Astrocyte of the spinal cord (primary cell): Measurements from ENCODE around the gene MAPK8IP3.

Experiments used
- DNase-seq: peaks from one replicate; pipeline ENCODE4 v3.0.0; 2011; ENCODE audit warnings: low read depth, low spot score
- H3K4me3 ChIP-seq: 2 replicates; pipeline ENCODE4 v1.5.1; 2011; ENCODE audit warnings: low read depth, mild to moderate bottlenecking, low read length, moderate library complexity
- CTCF ChIP-seq: IDR thresholded peaks from 2 replicates; pipeline ENCODE4 v1.5.1; 2012; ENCODE audit warnings: low read depth, mild to moderate bottlenecking, low read length, inconsistent platforms
- in situ Hi-C: cut with HindIII; loops from 2 replicates; pipeline ENCODE4 v1.10.0; 2017; ENCODE audit warnings: low sequenced_read_pairs

Gene MAPK8IP3

GRCh38 chr16:1768767-1769401 lies 62.9 kb downstream of the MAPK8IP3 start:
- in situ Hi-C loops: no loop called here
- H3K4me3 ChIP-seq: no peak overlapping the region
- DNase-seq: no peak
- TF ChIP-seq CTCF: no peak

- no peak for TF ChIP-seq CTCF
- DNase-seq: no peak
- no peak overlapping the region for H3K4me3 ChIP-seq
- in situ Hi-C loops: no loop called here
Measured at GRCh38 chr16:1769402-1770300, 63.7 kb downstream of the MAPK8IP3 start.

GRCh38 chr16:1770328-1771187 lies 64.6 kb downstream of the MAPK8IP3 start:
- DNase-seq: peak; percentile 50

GRCh38 chr16:1771188-1771863 lies 65.3 kb downstream of the MAPK8IP3 start, which contains the start of gene NME3:
Gene NME3, minus strand, starts transcription at chr16:1771543. Its CDS starts 9 bp downstream, at chr16:1771534.
- TF ChIP-seq CTCF: no peak
- in situ Hi-C loops: no loop called here
- peak; percentile 69 for DNase-seq
- H3K4me3 ChIP-seq: peak within 1 kb of the TSS; percentile 72

More at GRCh38 chr16:1770328-1771187, 64.6 kb downstream of the MAPK8IP3 start:
- no peak for TF ChIP-seq CTCF
- H3K4me3 ChIP-seq: peak overlapping the region; percentile 72
- in situ Hi-C loops: no loop called here

GRCh38 chr16:1771864-1772361 lies 65.9 kb downstream of the MAPK8IP3 start:
- no peak for DNase-seq
- in situ Hi-C loops: no loop called here
- TF ChIP-seq CTCF: no peak
- peak overlapping the region; percentile 72 for H3K4me3 ChIP-seq
